ENCODE results near the gene ATP11A.

ATP11A gene

GRCh38 chr13:112716841-112717520 is 27.1 kb downstream of the ATP11A start:
- H3K4me1 ChIP-seq (ENCODE audit: low read length), result no peaks in the 10 kb centered on the region
- H3K79me2 ChIP-seq (ENCODE audit: low read length), result peaks cover 61% of the 10 kb centered on the region
- H3K9me3 ChIP-seq (replicated peaks; ENCODE audit: insufficient read depth, low read length), result no peaks in the 10 kb centered on the region
- H3K9me2 ChIP-seq (replicated peaks; ENCODE audit: insufficient read depth, low read length), result no peaks in the 10 kb centered on the region
- H3K4me2 ChIP-seq (ENCODE audit: low read depth, low read length), result no peak overlapping the region
- no peaks in the 10 kb centered on the region for H3K36me3 ChIP-seq (replicated peaks; ENCODE audit: insufficient read depth, low read length)
- no peak overlapping the region for H3K9ac ChIP-seq (ENCODE audit: low read length)
- TF ChIP-seq EZH2 (optimal IDR thresholded peaks at IDR 0.05; ENCODE audit: low read depth, low read length), result no peak
- no peak for TF ChIP-seq CTCF (IDR thresholded peaks at IDR 0.05; ENCODE audit: low read length)
- TF ChIP-seq EZH2phosphoT487 (IDR thresholded peaks at IDR 0.05; ENCODE audit: low read length), result no peak
- H3K27me3 ChIP-seq (replicated peaks; ENCODE audit: insufficient read depth, low read length), result no peaks in the 10 kb centered on the region
- H3F3A ChIP-seq (ENCODE audit: insufficient read depth, low read length), result no peaks in the 10 kb centered on the region
- H4K20me1 ChIP-seq (ENCODE audit: insufficient read depth, low read length), result no peaks in the 10 kb centered on the region
- H2AFZ ChIP-seq (ENCODE audit: low read length), result no peak overlapping the region
- no peak overlapping the region for H3K27ac ChIP-seq (ENCODE audit: low read length)
- H3K4me3 ChIP-seq (ENCODE audit: low read length), result no peak overlapping the region
- no peak for DNase-seq

GRCh38 chr13:112718318-112718717 is 28.5 kb downstream of the ATP11A start:
- Histone ChIP-seq H3K4me2 (ENCODE audit: low read depth, low read length) (no peak overlapping the region), H3F3A (ENCODE audit: insufficient read depth, low read length) (no peaks in the 10 kb centered on the region), H3K9me3 (replicated peaks; ENCODE audit: insufficient read depth, low read length) (no peaks in the 10 kb centered on the region), H3K4me3 (ENCODE audit: low read length) (no peak overlapping the region), H3K4me1 (ENCODE audit: low read length) (no peaks in the 10 kb centered on the region), H4K20me1 (ENCODE audit: insufficient read depth, low read length) (no peaks in the 10 kb centered on the region), H2AFZ (ENCODE audit: low read length) (no peak overlapping the region), H3K9me2 (replicated peaks; ENCODE audit: insufficient read depth, low read length) (no peaks in the 10 kb centered on the region), H3K9ac (ENCODE audit: low read length) (no peak overlapping the region), H3K79me2 (ENCODE audit: low read length) (peaks cover 53% of the 10 kb centered on the region), H3K27me3 (replicated peaks; ENCODE audit: insufficient read depth, low read length) (no peaks in the 10 kb centered on the region), H3K36me3 (replicated peaks; ENCODE audit: insufficient read depth, low read length) (no peaks in the 10 kb centered on the region), H3K27ac (ENCODE audit: low read length) (no peak overlapping the region)
- TF ChIP-seq EZH2phosphoT487 (IDR thresholded peaks at IDR 0.05; ENCODE audit: low read length) (no peak), EZH2 (optimal IDR thresholded peaks at IDR 0.05; ENCODE audit: low read depth, low read length) (no peak), CTCF (IDR thresholded peaks at IDR 0.05; ENCODE audit: low read length) (no peak)
- DNase-seq, result no peak

GRCh38 chr13:112719016-112719415 is 29.2 kb downstream of the ATP11A start:
- Histone ChIP-seq H3K27me3 (replicated peaks; ENCODE audit: insufficient read depth, low read length) (no peaks in the 10 kb centered on the region), H3K4me3 (ENCODE audit: low read length) (no peak overlapping the region), H3K9me3 (replicated peaks; ENCODE audit: insufficient read depth, low read length) (no peaks in the 10 kb centered on the region), H3K4me2 (ENCODE audit: low read depth, low read length) (no peak overlapping the region), H3K4me1 (ENCODE audit: low read length) (no peaks in the 10 kb centered on the region), H3K27ac (ENCODE audit: low read length) (no peak overlapping the region), H3K79me2 (ENCODE audit: low read length) (peaks cover 51% of the 10 kb centered on the region), H3K36me3 (replicated peaks; ENCODE audit: insufficient read depth, low read length) (no peaks in the 10 kb centered on the region), H3K9me2 (replicated peaks; ENCODE audit: insufficient read depth, low read length) (no peaks in the 10 kb centered on the region), H3F3A (ENCODE audit: insufficient read depth, low read length) (no peaks in the 10 kb centered on the region), H3K9ac (ENCODE audit: low read length) (no peak overlapping the region), H4K20me1 (ENCODE audit: insufficient read depth, low read length) (no peaks in the 10 kb centered on the region), H2AFZ (ENCODE audit: low read length) (no peak overlapping the region)
- DNase-seq, result no peak
- TF ChIP-seq CTCF (IDR thresholded peaks at IDR 0.05; ENCODE audit: low read length) (no peak), EZH2 (optimal IDR thresholded peaks at IDR 0.05; ENCODE audit: low read depth, low read length) (no peak), EZH2phosphoT487 (IDR thresholded peaks at IDR 0.05; ENCODE audit: low read length) (no peak)
